Panc1 (cell line): ENCODE results near the gene PPM1H. TPM values are rescaled to one million over a fixed set of nuclear protein-coding genes. Genes with fewer than 3 reads are reported as not detected.

Experiments used
- ATAC-seq: fragments of 200-7000 bp; cut with Tn5 transposase; 2 replicates; pipeline ENCODE4 v1.9.1; 2020; ENCODE audit warnings: mild to moderate bottlenecking, moderate library complexity
- BruUV-seq: library from RNA; stranded (reverse); fragments of 400-500 nt; replicated peaks from 2 replicates; lab custom pipeline; 2021; lab: Mats Ljungman, UMichigan
- CTCF ChIA-PET: fragments of 300-600 bp; sonication (Branson Sonifier 250); formaldehyde crosslinking; loops from one replicate; lab custom pipeline; 2022; ENCODE audit warnings: antibody characterized with exemption; lab: Charles Lee
- POLR2A ChIA-PET: fragments of 300-600 bp; sonication (Branson Sonifier 250); formaldehyde crosslinking; loops from one replicate; lab custom pipeline; 2022; ENCODE audit warnings: antibody characterized with exemption; lab: Charles Lee
- DNase-seq: peaks from one replicate; pipeline ENCODE4 v3.0.0-alpha.2; 2010; ENCODE audit warnings: low read depth, low spot score
- H3K27ac ChIP-seq: 2 replicates; pipeline ENCODE4 v1.5.1; 2011; ENCODE audit warnings: mild to moderate bottlenecking, low read length, inconsistent platforms
- H3K27me3 ChIP-seq: fragments of 200-500 bp; sonication (Bioruptor generic); 2 replicates; pipeline ENCODE4 v1.6.0; 2014; ENCODE audit warnings: low read length, inconsistent platforms; ENCODE audit not compliant: control insufficient read depth, insufficient read depth
- H3K36me3 ChIP-seq: fragments of 200-500 bp; sonication (Bioruptor generic); 2 replicates; pipeline ENCODE4 v1.5.1; 2014; ENCODE audit warnings: inconsistent platforms, mild to moderate bottlenecking, low read length, moderate library complexity; ENCODE audit not compliant: control insufficient read depth, insufficient read depth
- H3K4me1 ChIP-seq: 2 replicates; pipeline ENCODE4 v1.5.1; 2011; ENCODE audit warnings: inconsistent platforms, mild to moderate bottlenecking, low read length, moderate library complexity; ENCODE audit not compliant: control insufficient read depth, insufficient read depth
- H3K4me3 ChIP-seq, 2 experiments: 2 replicates each; pipeline ENCODE4 v1.5.1; 2011 to 2012; ENCODE audit warnings: low read depth in 2 of 2, low read length in 2 of 2, mild to moderate bottlenecking in 2 of 2, inconsistent platforms in 1 of 2, moderate library complexity in 1 of 2
- H3K9me3 ChIP-seq: fragments of 200-500 bp; sonication (Bioruptor generic); 2 replicates; pipeline ENCODE4 v1.5.1; 2014; ENCODE audit warnings: low read depth, mild to moderate bottlenecking, inconsistent platforms, low read length, moderate library complexity; ENCODE audit not compliant: control insufficient read depth, insufficient read depth
- CTCF ChIP-seq: fragments of 450-650 bp; IDR thresholded peaks from 2 replicates; pipeline ENCODE4 v1.5.1; 2017; ENCODE audit warnings: mild to moderate bottlenecking
- POLR2AphosphoS5 ChIP-seq: IDR thresholded peaks from 2 replicates; pipeline ENCODE4 v1.6.1; 2012; ENCODE audit warnings: mild to moderate bottlenecking, low read depth, low read length, moderate library complexity
- SIN3A ChIP-seq: IDR thresholded peaks from 2 replicates; pipeline ENCODE4 v1.6.1; 2012; ENCODE audit warnings: low read depth, mild to moderate bottlenecking, low read length, moderate library complexity, borderline replicate concordance; ENCODE audit not compliant: insufficient read depth
- TCF7L2 ChIP-seq: IDR thresholded peaks from 2 replicates; pipeline ENCODE4 v1.6.1; 2011; ENCODE audit warnings: mild to moderate bottlenecking, low read depth, low read length, inconsistent platforms
- in situ Hi-C: cut with HindIII; loops from 2 replicates; pipeline ENCODE4 v1.10.0; 2016; ENCODE audit warnings: low sequenced_read_pairs, low pct_unique_long_range_greater_than_20kb
- intact Hi-C: fragments of 100-400 bp; cut with micrococcal nuclease; formaldehyde crosslinking; loops from one replicate; pipeline ENCODE4 v1.10.0; 2022; ENCODE audit not compliant: unreplicated experiment
- total RNA-seq: library from RNA; stranded (reverse); gene quantifications from one replicate; pipeline ENCODE4 v1.2.1, GENCODE V29; 2021; ENCODE audit not compliant: unreplicated experiment

PPM1H gene
- total RNA-seq, 1 experiment from 2014 or later = 22.9 TPM

- H3K27me3 ChIP-seq = no peaks in the 10 kb centered on the region
- POLR2A ChIA-PET = no interaction called here
- H3K9me3 ChIP-seq = no peaks in the 10 kb centered on the region
- CTCF ChIA-PET = interaction anchor here (0.5 to 1.6 kb wide), 5 partner anchors 145 to 1073 kb away, joined by 3 to 10 read pairs (median 5); no protein-coding TSS in a partner anchor
- ATAC-seq (peak; percentile 80), DNase-seq (peak; percentile 74)
- no TSS peak for BruUV-seq
- intact Hi-C loops = loop anchor here (5.0 kb wide), 3 partner anchors 191 to 356 kb away; no protein-coding TSS in a partner anchor
- peak overlapping the region; percentile 76 for H3K27ac ChIP-seq
- no peak for TF ChIP-seq TCF7L2
- TF ChIP-seq POLR2AphosphoS5 = peak; percentile 31; the same call in 1 of the 2 replicates
- peak; percentile 93 for TF ChIP-seq CTCF
- no peak overlapping the region for H3K4me3 ChIP-seq
- no peaks in the 10 kb centered on the region for H3K36me3 ChIP-seq
- in situ Hi-C loops = loop anchor here (25.0 kb wide), 1 partner anchor 181 kb away; no protein-coding TSS in a partner anchor
- H3K4me1 ChIP-seq = peaks cover 8% of the 10 kb centered on the region; the same call in 1 of the 2 replicates
Measured at GRCh38 chr12:62793256-62794217, 141.4 kb downstream of the PPM1H start.

- POLR2A ChIA-PET = no interaction called here
- CTCF ChIA-PET = interaction anchor here (0.6 kb wide), 1 partner anchor 8 kb away, joined by 3 read pairs; no protein-coding TSS in a partner anchor
- H3K27ac ChIP-seq = peak overlapping the region; percentile 76; the same call in 1 of the 2 replicates
Measured at GRCh38 chr12:62792236-62792870, 142.6 kb downstream of the PPM1H start.

More at GRCh38 chr12:62792236-62792870, 142.6 kb downstream of the PPM1H start:
- H3K27me3 ChIP-seq = no peaks in the 10 kb centered on the region
- no peaks in the 10 kb centered on the region for H3K36me3 ChIP-seq
- no peaks in the 10 kb centered on the region for H3K9me3 ChIP-seq
- peaks cover 8% of the 10 kb centered on the region; the same call in 1 of the 2 replicates for H3K4me1 ChIP-seq
- intact Hi-C loops (loop anchor here (5.0 kb wide), 3 partner anchors 190 to 355 kb away; no protein-coding TSS in a partner anchor), in situ Hi-C loops (loop anchor here (25.0 kb wide), 1 partner anchor 180 kb away; no protein-coding TSS in a partner anchor)
- TF ChIP-seq TCF7L2 = no peak
- TF ChIP-seq SIN3A = no peak
- no peak for TF ChIP-seq CTCF
- ATAC-seq = no peak
- BruUV-seq = no TSS peak
- DNase-seq = no peak
- H3K4me3 ChIP-seq = no peak overlapping the region
